Stimulated activated CD8-positive, alpha-beta memory T cell treated with anti-CD3 and anti-CD28 coated beads, Interleukin-15, amount 100 ng/mL, for 1 hour (primary cell): Measurements from ENCODE around the gene UGGT1.

ENCODE experiments used
- DNase-seq: peaks from one replicate; pipeline ENCODE4 v3.0.0-alpha.2; 2020; ENCODE audit warnings: low read depth

The UGGT1 gene

DNA sequence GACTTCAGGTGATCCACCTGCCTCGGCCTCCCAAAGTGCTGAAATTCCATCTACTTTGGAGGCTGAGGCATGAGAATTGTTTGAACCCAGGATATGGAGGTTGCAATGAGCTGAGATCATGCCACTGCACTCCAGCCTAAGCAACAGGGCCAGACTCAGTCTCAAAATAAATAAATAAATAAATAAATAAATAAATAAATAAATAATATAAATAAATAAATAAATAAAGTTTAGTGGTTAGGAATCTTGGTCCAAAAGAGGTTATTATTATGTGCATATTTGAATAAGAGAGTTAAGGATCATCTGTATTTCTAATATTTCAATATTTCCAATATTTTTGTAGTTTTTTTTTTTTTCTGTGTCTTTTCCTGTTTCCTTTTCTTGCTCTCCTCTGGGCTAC lies 136.9 kb downstream of the UGGT1 start:
- DNase-seq = no peak

DNA sequence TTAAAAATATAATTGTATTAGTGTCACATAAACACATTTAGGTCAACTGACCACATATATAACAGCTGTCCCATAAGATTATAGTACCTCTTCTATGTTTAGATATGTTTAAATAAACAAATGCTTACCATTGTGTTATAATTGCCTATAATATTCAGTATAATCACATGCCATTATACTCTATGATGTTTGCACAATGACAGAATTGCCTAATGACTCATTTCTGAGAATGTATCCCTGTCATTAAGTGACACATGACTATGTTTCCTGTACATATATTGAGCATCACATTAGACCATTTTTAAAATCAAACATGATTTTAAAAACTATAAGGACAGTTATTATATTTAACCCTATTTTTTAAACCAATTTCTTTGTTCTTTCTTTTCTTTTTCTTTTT lies 137.9 kb downstream of the UGGT1 start:
- no peak for DNase-seq

DNA sequence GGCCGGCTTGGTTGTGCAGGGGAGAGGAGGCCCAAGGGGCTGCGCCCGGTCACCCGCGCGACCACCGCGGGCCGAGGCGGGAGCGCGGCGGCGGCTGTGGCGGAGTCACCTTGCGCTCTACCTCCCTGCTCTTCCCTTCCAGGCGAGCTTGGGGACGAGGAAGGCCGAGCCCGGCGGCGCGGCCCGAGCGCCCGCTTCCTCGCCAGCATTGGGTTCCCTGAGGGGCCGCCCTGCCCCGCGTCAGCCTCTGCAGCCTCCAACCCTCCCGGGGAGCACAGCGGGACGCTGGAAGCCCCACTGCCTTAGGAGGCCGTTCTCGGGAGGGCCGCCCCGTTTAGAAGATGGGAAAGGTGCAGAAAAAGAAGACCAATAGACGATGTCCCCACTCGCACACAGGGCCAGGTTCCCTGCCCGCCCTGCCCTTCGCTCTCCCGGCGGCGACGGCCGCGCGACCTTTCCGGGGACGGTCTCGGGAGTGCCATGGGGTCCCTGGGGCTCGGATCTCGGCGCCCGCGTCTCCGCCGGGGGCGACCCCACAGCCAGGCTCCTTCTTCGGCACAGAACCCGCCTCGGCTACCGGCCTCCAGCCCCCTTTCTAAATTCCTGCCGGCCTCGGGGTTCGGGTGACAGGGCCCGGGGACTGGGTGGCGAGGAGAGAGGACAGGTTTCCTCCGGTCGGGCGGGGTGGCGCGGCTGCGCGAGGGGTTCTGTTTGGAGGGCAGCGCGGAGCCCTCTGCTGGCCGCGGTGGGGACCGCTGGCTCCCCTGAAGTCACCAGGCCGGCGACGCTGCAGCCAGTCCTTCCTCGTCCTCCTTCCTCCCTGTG lies 142.2 kb downstream of the UGGT1 start:
- DNase-seq = peak; percentile 68

DNA sequence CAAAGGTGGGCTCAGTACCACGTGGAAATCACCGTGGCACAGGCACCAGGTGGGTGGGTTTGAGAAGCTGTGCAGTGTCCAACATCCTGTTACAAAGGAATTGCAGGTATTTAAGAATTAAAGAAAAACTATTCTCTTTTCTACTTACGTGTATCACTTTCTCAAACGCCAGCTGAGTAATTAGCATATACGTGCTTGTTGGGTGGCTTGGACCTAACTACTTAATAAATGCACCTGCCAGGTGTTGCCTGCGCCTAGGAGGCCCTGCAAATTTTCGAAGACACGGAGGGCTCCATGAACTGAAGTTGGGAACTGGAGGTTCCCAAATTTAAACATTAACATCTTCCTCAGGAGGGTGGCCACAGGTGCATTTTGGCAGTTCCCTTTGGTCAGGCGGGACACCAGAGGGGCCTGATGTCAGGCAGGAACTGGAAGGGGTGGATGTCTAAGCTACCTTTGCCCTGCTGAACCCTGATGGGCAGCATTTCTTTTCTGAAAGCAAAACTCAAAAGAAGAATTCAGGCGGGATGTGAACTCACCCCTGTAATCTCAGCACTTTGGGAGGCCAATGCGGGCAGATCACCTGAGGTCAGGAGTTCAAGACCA lies 142.9 kb downstream of the UGGT1 start:
- no peak for DNase-seq

DNA sequence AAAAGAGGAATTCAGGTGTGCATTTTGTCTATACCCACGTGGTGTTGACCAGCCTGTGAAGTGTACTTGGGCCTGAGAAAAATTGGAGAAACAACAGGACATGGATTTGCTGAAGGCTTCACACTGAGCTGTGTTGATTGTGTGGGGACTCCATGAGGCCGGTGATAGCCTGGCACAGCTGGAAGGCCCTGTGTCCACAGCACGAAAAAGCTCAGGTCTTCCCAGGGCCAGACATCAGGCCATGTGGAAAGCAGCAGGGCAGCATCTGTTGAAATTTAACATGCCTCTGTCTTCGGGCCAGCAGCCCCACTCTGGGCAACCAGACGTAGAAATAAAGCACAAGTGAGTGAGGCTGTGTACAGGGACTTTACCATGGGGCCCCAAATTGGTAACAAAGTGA lies 143.6 kb downstream of the UGGT1 start:
- DNase-seq = no peak

DNA sequence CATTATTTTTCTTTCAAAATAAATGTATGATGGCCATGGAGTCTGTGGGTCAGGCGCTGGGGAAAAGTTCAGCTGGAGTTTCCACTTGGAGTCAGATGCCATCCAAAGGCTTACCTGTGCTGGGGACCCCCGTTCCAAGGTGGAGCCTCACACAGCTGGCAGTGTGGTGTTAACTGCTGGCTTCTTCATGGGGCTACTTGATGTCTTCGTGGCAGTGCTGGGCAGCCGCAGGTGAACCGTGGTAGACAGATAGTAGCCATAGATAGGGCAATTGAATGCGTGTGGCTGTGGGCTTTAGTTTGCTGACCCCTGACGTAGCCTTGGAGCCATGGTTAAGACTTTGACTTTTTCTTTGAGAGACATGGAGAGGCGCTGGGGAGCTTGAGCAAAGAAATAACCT lies 144.6 kb downstream of the UGGT1 start:
- no peak for DNase-seq

DNA sequence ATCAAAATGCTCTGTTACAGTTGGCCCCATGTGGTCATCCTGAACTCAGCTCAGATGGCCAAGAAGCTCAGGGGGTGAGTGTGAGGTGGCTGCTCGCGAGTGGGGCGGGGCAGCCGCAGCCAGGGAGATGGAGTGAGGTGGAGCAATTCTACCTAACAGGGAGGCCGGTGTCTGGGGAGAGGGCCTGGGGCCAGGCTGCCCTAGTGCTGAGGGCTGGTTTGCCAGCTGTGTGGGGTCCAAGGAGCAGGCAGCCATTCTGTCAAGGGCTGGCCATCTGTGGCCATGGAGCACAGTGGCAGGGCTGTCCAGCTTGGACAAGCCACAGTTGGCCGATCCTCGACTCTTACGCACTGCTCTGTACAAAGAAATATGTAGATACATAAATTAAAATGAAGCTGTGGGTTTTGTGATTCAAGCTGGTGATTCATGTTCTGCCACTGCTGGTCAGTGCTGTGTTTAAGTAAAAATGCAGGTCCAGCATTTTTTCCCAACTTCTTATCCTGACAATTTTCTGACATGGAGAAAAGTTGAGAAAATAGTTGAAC lies 145.6 kb downstream of the UGGT1 start:
- DNase-seq = no peak

DNA sequence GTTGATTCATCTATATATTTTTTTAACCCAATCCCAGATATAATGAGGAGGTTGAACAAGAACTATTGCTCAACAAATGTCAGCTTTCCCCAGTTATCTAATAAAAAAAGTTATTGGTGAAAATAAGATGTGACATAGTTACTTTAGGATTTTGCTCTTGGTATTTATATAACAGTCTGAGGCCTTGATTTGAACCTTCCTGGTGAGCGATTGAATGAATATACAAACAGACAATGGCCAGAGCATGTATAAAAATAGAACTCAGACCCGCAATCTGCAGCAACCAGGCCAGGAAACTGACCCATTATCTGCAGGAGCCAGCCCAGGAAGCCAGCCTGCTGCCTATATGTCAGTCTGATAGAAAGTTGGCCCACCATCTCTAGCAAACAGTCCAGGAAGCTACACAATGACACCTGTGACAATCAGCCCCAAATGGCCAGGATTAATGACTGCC lies 146.1 kb downstream of the UGGT1 start:
- DNase-seq = no peak

DNA sequence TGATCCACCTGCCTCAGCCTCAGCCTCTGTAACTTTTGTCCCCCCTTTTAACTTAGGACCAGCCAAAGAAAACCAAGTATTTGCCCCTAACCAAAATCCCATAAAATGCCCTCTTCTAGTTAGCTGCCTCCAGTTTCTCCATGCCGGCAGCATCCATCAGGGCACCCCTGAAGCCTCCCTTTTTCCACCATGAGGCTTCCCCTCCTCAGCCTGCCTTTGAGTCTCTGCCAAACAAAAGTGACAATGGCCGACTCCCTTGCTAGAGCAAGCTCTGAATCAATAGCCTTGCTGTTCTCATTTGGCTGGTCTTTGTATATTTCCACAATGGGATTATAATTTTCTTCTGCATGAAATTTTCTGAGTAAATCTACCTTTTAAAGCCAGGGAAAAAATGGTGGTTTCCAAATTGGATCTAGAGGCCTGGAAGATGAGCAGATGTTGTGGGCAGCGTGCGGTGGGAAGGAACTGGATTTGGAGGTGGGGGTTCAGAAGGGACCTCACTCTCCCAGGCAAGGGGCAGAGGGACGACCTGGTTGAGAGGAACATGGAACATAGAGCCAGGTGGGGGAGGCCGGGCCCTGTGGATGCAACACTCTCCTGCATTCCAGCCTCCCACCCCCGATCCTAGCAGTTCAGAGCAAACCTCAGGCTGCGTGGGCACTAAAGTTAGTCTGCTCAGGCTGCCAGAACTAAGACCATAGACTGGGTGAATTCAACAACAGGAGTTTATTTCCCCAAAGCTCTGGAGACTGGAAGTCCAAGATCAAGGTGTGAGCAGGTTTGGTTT lies 147.1 kb downstream of the UGGT1 start:
- DNase-seq = no peak

DNA sequence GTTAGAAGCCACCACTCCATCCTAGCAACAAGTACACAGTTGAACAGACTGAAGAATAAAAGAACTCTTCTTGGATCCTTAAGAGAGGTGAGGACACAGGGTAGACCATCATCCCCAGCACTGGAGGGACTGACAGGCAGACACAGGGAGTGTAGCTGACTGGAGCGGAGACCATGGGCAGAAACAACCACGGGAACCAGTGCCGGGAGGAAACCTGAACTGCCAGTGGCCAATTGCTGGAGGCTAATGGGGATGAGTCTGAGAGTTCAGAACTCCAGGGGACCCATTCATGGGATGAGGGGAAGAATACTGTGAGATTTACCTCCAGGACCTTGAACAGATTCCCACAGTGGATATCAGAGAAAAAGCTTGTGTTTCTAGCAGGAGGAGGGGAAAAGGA lies 150.9 kb downstream of the UGGT1 start:
- DNase-seq = no peak
